ENCODE measurements around the gene RGS8.

RGS8 gene

GRCh38 chr1:182671750-182672486 lies 12.5 kb downstream of the RGS8 start:
- H3K36me3 ChIP-seq (ENCODE audit: insufficient read depth, low read length) = no peaks in the 10 kb centered on the region
- no peaks in the 10 kb centered on the region for H3K4me1 ChIP-seq (ENCODE audit: insufficient read depth, low read length, poor library complexity, severe bottlenecking)
- H3K79me2 ChIP-seq (ENCODE audit: insufficient read depth, low read length) = no peaks in the 10 kb centered on the region
- no peaks in the 10 kb centered on the region for H4K20me1 ChIP-seq (ENCODE audit: insufficient read depth, low read length, poor library complexity, severe bottlenecking)
- no peaks in the 10 kb centered on the region for H3F3A ChIP-seq (ENCODE audit: low read depth)
- no peak for TF ChIP-seq EZH2phosphoT487 (IDR thresholded peaks at IDR 0.05; ENCODE audit: borderline replicate concordance)
- no peaks in the 10 kb centered on the region for H3K9me2 ChIP-seq (replicated peaks; ENCODE audit: low read depth, low read length)
- H3K9me3 ChIP-seq (ENCODE audit: insufficient read depth, low read depth, low read length) = no peaks in the 10 kb centered on the region
- no peak overlapping the region for H3K4me3 ChIP-seq (ENCODE audit: low read length, poor library complexity, severe bottlenecking)
- no peak overlapping the region for H3K9ac ChIP-seq (ENCODE audit: low read depth, low read length, poor library complexity, severe bottlenecking)
- no peak overlapping the region for H2AFZ ChIP-seq (ENCODE audit: low read length)
- H3K27me3 ChIP-seq (ENCODE audit: insufficient read depth, low read length, poor library complexity, severe bottlenecking) = no peaks in the 10 kb centered on the region
- H3K4me2 ChIP-seq (ENCODE audit: low read depth, low read length, poor library complexity, severe bottlenecking) = no peak overlapping the region

- Histone ChIP-seq H3K9me3 (ENCODE audit: insufficient read depth, low read depth, low read length) (no peaks in the 10 kb centered on the region), H3K79me2 (ENCODE audit: insufficient read depth, low read length) (no peaks in the 10 kb centered on the region), H3K4me2 (ENCODE audit: low read depth, low read length, poor library complexity, severe bottlenecking) (no peak overlapping the region)
Observed at GRCh38 chr1:182670032-182670749, 14.2 kb downstream of the RGS8 start.

GRCh38 chr1:182669266-182669665 lies 15.1 kb downstream of the RGS8 start:
- no peaks in the 10 kb centered on the region for H3K79me2 ChIP-seq (ENCODE audit: insufficient read depth, low read length)

More at GRCh38 chr1:182670032-182670749, 14.2 kb downstream of the RGS8 start:
- no peak overlapping the region for H3K4me3 ChIP-seq (ENCODE audit: low read length, poor library complexity, severe bottlenecking)
- TF ChIP-seq CTCF (conservative IDR thresholded peaks at IDR 0.05; ENCODE audit: low read length) (no peak), EZH2phosphoT487 (IDR thresholded peaks at IDR 0.05; ENCODE audit: borderline replicate concordance) (no peak)
- H3K4me1 ChIP-seq (ENCODE audit: insufficient read depth, low read length, poor library complexity, severe bottlenecking) = peaks cover under 1% of the 10 kb centered on the region
- H3K36me3 ChIP-seq (ENCODE audit: insufficient read depth, low read length) = no peaks in the 10 kb centered on the region
- no peaks in the 10 kb centered on the region for H4K20me1 ChIP-seq (ENCODE audit: insufficient read depth, low read length, poor library complexity, severe bottlenecking)
- H3K9ac ChIP-seq (ENCODE audit: low read depth, low read length, poor library complexity, severe bottlenecking) = no peak overlapping the region
- H3F3A ChIP-seq (ENCODE audit: low read depth) = no peaks in the 10 kb centered on the region
- no peaks in the 10 kb centered on the region for H3K9me2 ChIP-seq (replicated peaks; ENCODE audit: low read depth, low read length)
- no peaks in the 10 kb centered on the region for H3K27me3 ChIP-seq (ENCODE audit: insufficient read depth, low read length, poor library complexity, severe bottlenecking)
- no peak overlapping the region for H2AFZ ChIP-seq (ENCODE audit: low read length)

More at GRCh38 chr1:182669266-182669665, 15.1 kb downstream of the RGS8 start:
- Histone ChIP-seq H3K4me3 (ENCODE audit: low read length, poor library complexity, severe bottlenecking) (no peak overlapping the region), H2AFZ (ENCODE audit: low read length) (no peak overlapping the region), H3F3A (ENCODE audit: low read depth) (no peaks in the 10 kb centered on the region), H3K9ac (ENCODE audit: low read depth, low read length, poor library complexity, severe bottlenecking) (no peak overlapping the region), H3K9me2 (replicated peaks; ENCODE audit: low read depth, low read length) (no peaks in the 10 kb centered on the region), H4K20me1 (ENCODE audit: insufficient read depth, low read length, poor library complexity, severe bottlenecking) (no peaks in the 10 kb centered on the region), H3K27me3 (ENCODE audit: insufficient read depth, low read length, poor library complexity, severe bottlenecking) (no peaks in the 10 kb centered on the region), H3K4me1 (ENCODE audit: insufficient read depth, low read length, poor library complexity, severe bottlenecking) (peaks cover 8% of the 10 kb centered on the region), H3K36me3 (ENCODE audit: insufficient read depth, low read length) (no peaks in the 10 kb centered on the region), H3K9me3 (ENCODE audit: insufficient read depth, low read depth, low read length) (no peaks in the 10 kb centered on the region), H3K4me2 (ENCODE audit: low read depth, low read length, poor library complexity, severe bottlenecking) (no peak overlapping the region)
- TF ChIP-seq CTCF (conservative IDR thresholded peaks at IDR 0.05; ENCODE audit: low read length) (no peak), EZH2phosphoT487 (IDR thresholded peaks at IDR 0.05; ENCODE audit: borderline replicate concordance) (no peak)

Measured in Loucy (cell line).